GM06990 (cell line): ENCODE results near the gene SCYL1.

Source experiments
- DNase-seq: peaks from one replicate; pipeline ENCODE4 v3.0.0-alpha.2; 2011; ENCODE audit not compliant: insufficient read length; ENCODE audit errors: extremely low read depth
- H3K27me3 ChIP-seq: replicated peaks from 2 replicates; pipeline ENCODE4 v1.6.0; 2011; ENCODE audit warnings: low read length; ENCODE audit not compliant: control insufficient read depth, insufficient read depth
- H3K36me3 ChIP-seq: 2 replicates; pipeline ENCODE4 v1.5.1; 2011; ENCODE audit warnings: low read length; ENCODE audit not compliant: control insufficient read depth, insufficient read depth
- H3K4me3 ChIP-seq: replicated peaks from 2 replicates; pipeline ENCODE4 v1.5.1; 2011; ENCODE audit warnings: low read depth, mild to moderate bottlenecking, control low read depth, low read length
- TF ChIP-seq, protein P1 (sequence below): IDR thresholded peaks from 2 replicates; pipeline ENCODE4 v1.5.1; 2011; ENCODE audit warnings: low read length, control low read depth, mild to moderate bottlenecking, inconsistent platforms; ENCODE audit not compliant: insufficient read depth, poor library complexity, severe bottlenecking

SCYL1 gene

DNA sequence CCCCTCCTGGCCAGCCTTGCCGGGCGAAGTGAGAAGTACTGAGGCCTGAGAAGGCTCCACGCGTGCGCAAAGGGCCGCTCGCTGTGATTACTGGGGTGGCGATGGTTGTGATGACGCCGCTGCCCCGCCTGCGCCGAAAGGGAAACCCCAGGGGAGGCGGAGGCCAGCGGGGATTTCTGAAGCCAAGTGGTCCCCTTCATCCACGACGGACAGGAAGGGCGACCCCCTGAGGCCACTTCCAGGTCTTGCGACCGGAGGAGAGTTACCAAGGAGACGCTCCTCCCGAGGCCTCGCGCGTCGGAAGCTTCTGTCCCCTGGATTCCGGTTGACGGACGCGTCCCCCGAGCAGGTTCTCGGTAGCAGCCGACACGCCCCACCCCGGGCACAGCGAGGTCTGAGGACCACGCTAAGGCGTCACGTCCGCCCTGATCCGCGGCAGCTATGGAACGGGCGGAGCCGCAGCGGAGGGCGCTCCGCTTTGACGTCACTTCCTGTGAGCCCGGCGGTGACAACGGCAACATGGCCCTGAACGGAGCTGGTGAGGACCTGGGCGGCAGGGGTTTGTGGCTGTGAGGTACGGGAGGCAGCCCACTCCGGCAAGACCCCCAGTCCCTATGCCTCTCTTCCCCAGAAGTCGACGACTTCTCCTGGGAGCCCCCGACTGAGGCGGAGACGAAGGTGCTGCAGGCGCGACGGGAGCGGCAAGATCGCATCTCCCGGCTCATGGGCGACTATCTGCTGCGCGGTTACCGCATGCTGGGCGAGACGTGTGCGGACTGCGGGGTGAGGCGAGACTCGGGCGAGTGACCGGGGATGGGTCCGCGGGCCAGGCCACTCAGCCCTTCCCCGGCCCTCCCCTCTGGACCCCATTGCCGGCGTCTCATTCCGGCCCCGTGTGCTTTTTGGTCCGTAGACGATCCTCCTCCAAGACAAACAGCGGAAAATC is 45.4 kb downstream of the SCYL1 start, which contains the start of gene ZNRD2:
ZNRD2 (plus strand) TSS at position 505 of the 946 bp plus-strand sequence; CDS start at position 520, 15 bp downstream.
- peak; percentile 99 for DNase-seq

DNA sequence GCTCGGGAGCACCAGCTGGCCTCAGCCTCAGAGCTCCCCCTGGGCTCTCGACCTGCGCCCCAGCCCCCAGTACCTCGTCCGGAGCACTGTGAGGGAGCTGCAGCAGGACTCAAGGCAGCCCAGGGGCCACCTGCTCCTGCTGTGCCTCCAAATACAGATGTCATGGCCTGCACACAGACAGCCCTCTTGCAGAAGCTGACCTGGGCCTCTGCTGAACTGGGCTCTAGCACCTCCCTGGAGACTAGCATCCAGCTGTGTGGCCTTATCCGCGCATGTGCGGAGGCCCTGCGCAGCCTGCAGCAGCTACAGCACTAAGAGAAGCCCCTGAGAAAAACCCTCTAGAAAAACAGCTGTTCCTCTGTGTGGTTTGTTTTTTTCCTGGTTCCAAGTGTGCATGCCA is 46.5 kb downstream of the SCYL1 start:
- Histone ChIP-seq H3K36me3 (no peaks in the 10 kb centered on the region), H3K27me3 (no peaks in the 10 kb centered on the region), H3K4me3 (peak overlapping the region; percentile 82)
- TF ChIP-seq, protein P1, sequence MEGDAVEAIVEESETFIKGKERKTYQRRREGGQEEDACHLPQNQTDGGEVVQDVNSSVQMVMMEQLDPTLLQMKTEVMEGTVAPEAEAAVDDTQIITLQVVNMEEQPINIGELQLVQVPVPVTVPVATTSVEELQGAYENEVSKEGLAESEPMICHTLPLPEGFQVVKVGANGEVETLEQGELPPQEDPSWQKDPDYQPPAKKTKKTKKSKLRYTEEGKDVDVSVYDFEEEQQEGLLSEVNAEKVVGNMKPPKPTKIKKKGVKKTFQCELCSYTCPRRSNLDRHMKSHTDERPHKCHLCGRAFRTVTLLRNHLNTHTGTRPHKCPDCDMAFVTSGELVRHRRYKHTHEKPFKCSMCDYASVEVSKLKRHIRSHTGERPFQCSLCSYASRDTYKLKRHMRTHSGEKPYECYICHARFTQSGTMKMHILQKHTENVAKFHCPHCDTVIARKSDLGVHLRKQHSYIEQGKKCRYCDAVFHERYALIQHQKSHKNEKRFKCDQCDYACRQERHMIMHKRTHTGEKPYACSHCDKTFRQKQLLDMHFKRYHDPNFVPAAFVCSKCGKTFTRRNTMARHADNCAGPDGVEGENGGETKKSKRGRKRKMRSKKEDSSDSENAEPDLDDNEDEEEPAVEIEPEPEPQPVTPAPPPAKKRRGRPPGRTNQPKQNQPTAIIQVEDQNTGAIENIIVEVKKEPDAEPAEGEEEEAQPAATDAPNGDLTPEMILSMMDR, result no peak
- DNase-seq, result no peak

More for the DNA sequence above, 45.4 kb downstream of the SCYL1 start, which contains the start of gene ZNRD2:
- Histone ChIP-seq H3K4me3 (peak within 1 kb of the TSS; percentile 82), H3K27me3 (no peaks in the 10 kb centered on the region), H3K36me3 (no peaks in the 10 kb centered on the region)
- TF ChIP-seq, protein P1, result peak; percentile 65

DNA sequence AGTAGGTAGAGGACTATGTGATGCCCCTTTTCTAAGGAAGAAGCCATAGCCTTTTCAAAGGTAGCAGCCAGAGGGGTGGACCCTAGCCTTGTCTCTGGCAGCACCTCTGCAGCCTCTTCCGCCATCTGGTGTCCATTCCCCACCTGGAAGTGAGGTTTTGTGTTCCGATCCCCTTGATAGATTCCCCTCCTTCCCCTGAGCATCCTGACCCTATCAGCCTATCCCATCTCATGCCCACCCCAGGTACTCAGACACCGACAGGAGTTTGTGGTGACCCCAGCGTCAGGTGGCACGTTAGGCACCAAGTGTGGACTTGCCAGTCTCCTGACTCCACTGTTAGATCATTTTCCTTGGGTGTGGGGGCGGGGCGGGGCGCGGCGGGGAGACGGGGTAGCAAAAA is 47.1 kb downstream of the SCYL1 start:
- H3K27me3 ChIP-seq, result no peaks in the 10 kb centered on the region
- no peaks in the 10 kb centered on the region for H3K36me3 ChIP-seq
- H3K4me3 ChIP-seq, result peak overlapping the region; percentile 72
- DNase-seq, result no peak
- TF ChIP-seq, protein P1, result peak; percentile 9

DNA sequence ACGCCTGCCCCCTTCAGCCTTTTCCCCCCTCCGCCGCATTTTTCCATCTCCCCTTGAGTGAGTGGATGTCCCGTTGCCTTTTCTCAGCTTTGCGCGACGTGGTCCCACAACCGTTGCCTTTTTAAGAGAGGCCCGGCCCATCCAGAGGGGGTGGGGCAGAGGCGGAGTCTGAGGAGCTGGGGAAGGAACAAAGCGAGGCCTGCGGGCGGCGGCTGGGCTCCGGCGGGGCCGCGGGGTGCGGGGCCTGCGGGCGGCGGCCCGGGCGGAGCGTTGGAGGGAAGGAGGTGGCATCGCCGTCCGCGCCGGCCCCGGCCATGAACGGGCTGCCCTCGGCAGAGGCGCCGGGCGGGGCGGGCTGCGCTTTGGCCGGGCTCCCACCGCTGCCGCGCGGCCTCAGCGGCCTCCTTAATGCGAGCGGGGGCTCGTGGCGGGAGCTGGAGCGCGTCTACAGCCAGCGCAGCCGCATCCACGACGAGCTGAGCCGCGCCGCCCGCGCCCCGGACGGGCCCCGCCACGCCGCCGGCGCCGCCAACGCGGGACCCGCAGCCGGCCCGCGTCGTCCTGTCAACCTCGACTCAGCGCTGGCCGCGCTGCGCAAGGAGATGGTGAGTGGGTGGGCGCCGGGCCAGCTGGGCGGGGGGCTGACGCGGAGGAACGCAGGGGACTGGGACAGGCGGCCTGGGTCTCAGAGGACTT is 47.6 kb downstream of the SCYL1 start, which contains the start of gene FAM89B:
FAM89B (plus strand) TSS at position 183 of the 696 bp plus-strand sequence; CDS start at position 315, 132 bp downstream.
- peak within 1 kb of the TSS; percentile 82 for H3K4me3 ChIP-seq
- no peaks in the 10 kb centered on the region for H3K36me3 ChIP-seq
- DNase-seq, result peak; percentile 70
- no peaks in the 10 kb centered on the region for H3K27me3 ChIP-seq
- TF ChIP-seq, protein P1, result no peak

DNA sequence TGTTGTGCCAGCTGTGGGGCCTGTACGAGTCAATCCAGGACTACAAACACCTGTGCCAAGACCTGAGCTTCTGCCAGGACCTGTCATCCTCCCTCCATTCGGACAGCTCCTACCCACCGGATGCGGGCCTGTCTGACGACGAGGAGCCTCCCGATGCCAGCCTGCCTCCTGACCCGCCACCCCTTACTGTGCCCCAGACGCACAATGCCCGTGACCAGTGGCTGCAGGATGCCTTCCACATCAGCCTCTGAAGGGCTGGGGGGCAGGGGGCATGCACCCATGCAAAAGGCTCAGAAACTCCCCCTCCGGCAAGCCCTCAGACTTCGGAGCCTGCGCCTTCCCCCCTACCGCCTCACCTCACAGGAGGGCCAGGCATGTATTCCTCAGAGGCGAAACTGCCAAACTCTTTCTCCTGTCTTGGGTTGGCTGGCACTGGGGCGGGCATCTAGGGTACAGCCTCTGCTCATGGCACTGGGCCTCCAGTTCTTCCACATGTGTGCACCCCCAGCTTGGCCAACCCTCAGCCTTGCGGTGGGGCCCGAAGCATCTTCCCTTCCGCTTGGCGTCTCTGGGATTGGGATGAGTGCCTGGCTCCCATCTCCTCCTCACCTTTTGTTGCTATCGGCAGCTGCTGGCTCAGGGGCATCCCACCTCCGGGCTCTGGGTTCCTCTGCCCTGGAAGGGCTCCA is 48.7 kb downstream of the SCYL1 start:
- Histone ChIP-seq H3K36me3 (peaks cover 2% of the 10 kb centered on the region), H3K4me3 (peak overlapping the region; percentile 72), H3K27me3 (no peaks in the 10 kb centered on the region)
- TF ChIP-seq, protein P1, result no peak
- DNase-seq, result no peak
